HG02763 (cell line): ENCODE data around the gene FAM149A.

Source experiments
- ATAC-seq: cut with Tn5 transposase; IDR thresholded peaks from one replicate; pipeline ENCODE4 v1.9.1; 2021; ENCODE audit warnings: mild to moderate bottlenecking, moderate library complexity; ENCODE audit not compliant: unreplicated experiment

FAM149A gene

DNA sequence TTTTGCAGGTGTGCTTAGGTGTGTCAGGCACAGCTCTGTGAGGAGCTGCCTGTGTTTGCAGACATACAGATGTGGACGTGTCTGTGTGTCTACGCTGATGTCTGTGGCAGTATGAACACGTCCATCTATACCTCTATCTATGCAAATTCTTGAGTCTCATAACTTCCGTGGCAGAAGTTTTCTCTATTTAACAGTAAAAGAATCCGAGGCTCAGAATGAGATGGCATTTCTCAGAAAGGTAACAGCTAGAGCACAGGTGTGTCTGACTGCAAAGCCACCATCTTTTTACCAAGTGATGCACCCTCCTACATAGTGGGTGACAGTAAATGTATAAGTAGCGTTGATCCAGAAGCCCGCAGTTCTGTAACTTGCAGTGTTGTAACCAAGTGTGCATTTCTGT, 47.0 kb downstream of the FAM149A start:
- ATAC-seq: no peak

DNA sequence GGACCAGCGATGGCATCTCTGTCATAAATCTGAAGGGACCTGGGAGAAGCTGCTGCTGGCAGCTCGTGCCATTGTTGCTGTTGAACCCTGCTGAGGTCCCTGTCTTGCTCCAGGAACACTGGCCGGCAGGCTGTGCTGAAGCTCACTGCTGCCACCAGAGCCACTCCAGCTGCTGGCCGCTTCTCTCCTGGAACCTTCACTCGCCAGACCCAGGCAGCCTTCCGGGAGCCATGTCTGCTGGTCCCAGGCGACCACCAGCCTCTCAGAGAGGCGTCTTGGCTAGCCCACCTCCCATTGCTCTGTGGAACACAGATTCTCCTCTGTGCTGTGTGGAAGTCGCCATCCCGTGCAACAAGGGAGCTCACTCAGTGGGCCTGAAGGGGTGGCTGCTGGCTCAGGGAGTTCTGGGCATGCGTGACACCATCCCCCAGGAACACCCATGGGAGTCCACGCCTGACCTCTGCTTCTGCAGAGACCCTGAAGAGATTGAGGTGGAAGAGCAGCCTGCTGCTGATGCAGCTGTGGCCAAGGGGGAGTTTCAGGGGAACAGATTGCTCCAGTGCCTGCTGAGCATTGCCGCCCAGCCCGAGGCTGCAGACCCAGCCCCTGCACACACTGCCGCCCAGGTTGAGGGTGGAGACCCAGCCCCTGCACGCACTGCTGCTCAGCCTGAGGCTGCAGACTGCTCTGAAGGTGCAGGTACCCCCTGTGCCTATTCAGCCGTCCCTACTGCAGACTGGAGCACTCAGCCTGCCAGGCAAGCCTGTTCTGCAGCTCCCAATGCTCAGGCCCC, 53.7 kb downstream of the FAM149A start:
- ATAC-seq: no peak

DNA sequence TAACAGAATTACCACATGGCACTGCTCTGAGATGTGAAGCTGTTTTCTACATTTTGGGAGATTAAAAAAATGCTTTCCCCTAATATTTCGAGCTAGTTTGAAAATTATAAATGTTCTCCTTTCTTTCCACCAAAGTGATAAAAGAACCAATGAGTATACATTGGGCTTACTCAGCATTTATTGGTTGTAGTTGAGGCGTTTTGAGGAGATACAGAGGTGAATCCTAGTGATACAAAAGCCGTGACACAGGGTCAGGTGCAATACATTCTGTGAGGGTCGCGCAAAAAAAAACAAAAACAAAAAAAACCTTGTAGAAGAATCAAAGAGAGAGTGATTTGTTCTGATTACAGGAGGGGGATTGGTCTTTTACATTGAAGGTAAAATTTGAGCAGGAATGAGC, 54.5 kb downstream of the FAM149A start:
- no peak for ATAC-seq

DNA sequence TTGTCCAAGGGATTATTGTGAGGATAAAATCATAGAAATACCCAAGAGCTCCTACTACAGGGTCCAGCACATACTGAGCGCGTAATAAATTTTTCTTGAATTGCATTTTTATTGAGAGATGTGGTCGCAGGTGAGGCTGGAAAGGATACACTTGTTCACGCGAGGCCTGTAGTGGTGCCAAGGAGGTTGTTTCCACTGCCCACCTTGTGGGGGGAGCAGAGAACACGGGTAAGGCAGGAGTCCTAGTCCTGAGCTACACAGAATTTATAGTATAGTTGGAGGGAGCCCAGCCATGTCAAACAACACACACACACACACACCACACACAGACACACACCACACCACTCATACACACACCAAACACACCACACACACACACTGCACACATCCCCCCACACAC, 55.1 kb downstream of the FAM149A start:
- ATAC-seq: no peak

DNA sequence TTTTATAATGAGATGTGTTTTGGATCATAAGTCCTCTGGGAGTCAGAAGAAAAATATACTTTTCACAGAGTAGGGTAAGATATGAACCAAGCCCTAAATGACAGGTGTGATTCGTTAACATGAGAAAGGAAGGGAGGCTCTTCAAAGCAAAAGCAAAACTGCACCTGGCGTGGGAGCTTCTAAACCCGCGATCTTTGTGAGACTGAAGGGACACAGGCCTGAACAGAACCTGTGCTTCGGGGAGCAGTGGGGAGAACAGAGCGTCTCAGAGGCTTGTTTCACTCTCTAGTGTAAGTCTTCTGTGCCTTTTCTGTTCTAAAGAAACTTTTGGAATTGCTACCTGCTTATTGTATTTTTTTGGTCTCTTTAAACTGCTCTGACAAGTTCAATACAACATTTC, 56.6 kb downstream of the FAM149A start:
- peak; percentile 96 for ATAC-seq

DNA sequence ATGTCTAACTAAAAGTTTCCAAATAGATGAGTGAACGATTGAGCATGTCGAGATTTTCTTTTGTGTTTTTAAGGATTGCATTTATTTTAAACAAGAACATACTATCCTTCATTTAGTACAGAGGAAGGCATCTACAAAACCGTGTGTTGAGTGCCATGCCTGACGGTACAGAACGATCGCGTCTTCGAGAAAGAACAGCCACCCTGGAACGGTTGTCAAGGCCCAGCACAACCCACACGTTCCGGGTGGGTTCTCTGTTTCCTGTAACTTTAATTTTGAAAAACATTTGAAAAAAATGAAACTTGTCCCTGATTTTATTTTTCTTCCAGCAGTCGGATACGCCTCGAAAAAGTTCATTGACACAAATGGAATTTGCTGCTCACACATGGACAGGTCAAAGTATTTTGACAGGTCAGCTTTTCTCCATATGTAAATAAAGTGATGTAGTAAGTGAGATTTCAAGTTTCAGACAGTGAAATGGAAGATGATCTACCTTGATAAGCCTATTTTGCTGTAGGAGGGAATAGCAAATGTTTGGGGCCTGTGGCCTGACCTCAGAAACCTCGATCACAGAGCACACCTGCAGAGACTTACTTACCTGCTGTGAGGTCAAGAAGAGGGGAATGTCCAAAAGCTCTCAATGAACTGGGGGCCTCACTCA, 62.5 kb downstream of the FAM149A start:
- ATAC-seq: no peak

DNA sequence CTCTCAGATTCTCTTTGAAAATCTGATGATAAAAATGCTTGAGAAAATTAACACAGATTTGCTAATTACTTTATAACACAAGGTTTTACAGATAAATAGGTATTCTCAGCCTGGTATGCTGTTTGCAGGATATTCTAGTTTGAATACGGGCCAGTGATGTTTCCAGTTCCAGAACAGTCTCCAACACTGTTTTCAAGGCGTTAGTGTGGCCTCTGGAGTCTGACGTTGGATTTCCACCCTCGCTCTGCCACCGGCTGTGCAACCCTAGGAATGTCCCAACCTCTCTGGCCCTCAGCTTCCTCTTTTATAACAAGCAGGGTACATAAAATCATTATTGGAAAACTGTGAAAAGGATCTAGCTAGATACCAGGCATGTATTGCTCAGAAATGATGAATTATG, 63.1 kb downstream of the FAM149A start:
- ATAC-seq: no peak

DNA sequence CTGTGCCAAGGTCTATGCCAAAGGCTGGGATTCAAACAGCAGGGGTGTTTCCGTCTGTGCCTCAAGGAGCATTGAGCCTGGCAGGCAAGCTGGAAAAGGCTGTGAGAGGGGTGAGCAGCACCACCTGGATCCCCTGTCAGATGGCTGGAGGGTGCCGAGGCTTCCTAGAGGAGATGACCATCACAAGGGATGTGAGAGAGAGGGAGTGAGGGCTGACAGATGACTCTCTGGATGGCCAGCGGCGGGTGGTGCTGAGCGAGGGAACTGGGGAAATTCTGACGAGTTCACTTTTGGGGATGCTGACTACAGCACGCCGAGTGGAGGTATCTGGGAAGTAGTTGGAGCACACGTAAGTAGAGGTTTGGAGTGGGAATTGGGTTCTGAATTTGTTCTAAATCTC, 64.2 kb downstream of the FAM149A start:
- ATAC-seq: no peak

DNA sequence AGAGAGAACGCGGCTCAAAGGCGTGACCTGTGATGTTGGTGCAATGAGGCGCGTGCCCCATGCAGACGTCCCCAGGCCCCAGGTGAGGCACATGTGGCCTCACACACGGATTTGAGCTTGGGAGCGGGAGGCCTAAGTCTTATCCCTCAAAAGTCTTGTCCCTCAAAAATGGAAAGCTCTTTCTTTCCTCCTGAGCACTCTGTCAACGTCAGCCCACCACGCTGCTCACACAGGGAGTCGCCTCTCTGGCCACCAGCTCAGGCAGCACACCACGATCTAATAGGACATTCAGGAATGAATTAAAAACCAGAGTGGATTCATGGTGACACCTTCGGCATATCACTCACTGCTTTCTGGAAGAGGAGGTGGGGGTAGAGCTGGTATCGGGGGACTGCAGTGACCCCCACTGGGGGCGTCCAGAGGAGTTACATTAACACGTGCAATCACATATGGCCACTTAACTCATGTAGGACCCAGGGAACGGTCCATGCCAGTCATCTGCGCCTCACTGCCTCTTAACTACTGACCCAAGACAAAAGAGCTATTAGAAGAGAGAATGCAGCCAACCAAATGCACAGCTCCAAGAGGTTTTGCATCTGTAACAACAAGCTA, 64.9 kb downstream of the FAM149A start:
- ATAC-seq: no peak

DNA sequence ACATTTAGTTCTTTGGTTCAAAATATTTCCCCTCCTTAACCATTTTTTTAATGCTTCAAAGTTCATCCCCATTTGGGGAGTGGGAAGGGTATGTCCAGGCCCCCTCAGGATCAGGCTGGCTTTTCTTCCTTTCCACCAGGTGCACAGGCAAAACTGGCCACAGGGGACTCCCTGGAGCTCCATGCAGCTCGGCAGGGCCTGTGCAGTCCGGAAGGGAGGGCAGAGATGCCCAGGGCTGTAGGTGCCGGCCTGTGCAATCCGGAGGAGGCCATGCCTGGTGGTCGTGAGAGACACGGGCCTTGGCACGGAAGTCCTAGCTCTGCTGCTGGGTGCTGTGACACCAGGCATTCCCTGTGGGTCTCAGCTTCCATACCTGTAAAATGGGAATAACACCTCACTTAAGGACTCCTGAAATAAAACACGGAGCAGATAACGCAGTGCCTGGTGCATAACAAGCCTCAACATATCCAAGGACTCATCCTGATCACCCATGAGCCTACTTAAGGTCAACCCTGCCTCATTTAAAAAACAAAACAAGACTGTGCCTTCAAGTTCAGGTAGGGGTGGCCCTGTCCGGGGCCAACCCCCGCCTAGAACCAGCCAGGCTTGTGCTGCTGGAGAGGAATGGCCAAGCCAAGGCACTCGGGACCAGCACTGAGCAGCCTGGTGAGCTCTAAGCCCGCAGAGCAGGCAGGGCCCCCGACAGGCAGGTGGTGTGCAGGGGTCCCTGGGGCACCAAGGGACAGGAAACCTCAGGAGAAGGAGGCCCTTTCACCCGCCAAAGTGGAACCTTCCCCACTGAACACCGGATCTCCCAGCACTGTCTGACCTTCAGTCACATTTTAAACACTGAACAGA, 65.7 kb downstream of the FAM149A start:
- no peak for ATAC-seq

DNA sequence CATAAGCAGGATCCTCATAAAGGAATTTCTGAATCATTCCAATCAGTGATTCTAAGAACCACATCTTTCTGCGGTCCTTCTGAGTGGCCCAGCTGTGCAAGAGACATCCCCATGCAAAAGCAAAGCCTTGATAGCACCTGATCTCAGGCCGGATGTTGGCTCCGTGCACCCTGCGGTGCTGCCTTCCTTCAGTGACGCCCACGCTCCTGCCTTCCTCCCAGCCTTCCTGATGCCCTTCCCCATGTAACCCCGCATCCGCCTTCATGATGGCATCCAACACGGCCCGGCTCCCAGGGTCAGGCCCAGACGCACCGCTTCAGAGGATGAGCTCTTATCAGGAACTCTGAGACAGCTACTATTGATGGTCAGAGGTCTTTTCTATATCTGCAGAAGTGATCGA, 66.5 kb downstream of the FAM149A start:
- no peak for ATAC-seq

DNA sequence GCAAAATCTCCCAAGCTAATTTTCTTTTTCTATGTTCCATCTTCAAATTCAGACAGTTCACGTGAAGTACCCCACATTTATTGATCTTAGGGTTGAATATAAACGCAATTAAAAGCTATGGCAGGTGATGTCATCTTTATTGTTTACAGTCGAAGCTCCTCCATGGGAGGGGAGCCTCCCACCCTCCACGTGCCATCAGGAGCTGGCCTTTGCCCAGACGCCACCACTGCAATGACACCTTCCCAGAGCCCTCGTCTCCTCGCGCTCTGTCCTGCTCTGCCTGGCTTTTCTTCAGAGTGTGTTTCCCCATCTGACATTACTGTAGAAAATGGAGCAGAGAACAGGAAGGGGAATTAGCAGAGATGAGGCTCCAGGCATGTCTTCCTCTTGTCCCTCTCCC, 68.0 kb downstream of the FAM149A start:
- ATAC-seq: no peak

DNA sequence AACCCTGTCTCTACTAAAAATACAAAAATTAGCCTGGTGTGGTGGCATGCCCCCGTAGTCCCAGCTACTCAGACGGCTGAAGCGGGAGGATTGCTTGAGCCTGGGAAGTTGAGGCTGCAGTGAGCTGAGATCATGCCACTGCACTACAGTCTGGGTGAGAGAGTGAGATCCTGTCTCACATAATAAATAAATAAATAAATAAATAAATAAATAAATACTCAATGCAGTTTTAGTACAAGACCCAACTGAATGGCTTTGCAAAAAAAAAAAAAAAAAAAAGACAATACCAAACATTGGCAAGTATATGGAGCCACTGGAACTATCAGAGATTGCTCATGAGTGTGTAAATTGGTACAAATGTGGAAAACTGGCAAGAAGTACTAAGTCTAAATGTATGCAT, 83.6 kb downstream of the FAM149A start:
- no peak for ATAC-seq

DNA sequence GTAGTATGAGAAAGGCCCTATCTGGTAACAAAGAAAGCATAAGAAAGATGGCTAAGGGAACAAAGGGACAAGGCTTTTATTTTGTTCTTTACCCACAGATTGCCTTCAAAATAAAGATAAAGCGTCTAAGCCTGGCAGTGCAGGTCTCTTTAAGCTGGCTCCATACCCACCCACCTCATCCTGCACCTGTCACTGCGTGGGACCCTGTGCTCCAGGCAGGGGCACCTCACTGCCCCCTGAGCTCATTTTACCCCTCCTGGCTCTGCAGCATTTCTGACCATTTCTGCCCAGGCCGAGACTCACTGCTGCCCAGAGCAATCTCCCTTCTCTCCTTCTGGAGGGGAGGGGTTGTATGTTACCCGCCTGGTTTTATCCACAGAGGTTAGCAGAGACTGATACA, 85.2 kb downstream of the FAM149A start:
- no peak for ATAC-seq

DNA sequence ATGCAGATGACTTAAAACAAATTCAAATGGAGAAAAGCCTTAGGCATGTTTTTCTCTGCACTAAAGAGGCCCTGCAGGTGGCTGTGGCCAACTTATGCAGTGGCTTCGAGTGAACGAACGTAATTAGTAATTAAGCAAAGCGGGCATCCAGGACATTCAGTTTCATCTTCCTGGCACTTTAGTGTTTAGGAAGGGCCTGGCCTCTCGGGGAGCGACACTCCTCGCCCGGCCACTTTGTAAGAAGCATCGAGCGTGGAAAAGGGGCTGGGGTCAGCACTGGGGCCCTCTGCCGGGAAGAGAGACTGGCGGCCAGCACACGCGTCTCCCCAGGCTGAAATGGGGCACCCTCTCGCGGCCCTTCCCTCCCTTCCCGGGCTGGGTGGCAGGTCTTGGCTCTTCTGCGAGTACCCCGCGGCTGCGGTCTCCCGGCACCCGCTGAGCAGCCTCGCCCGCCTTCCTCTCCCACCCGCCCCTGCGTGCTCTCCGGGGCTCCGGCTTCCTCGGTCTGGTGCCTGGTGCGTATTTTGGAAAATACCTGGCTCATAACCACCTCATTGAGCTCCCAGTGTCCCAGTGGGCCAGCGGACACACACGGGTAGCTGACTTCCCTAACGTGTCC, 86.2 kb downstream of the FAM149A start:
- ATAC-seq: peak; percentile 24

DNA sequence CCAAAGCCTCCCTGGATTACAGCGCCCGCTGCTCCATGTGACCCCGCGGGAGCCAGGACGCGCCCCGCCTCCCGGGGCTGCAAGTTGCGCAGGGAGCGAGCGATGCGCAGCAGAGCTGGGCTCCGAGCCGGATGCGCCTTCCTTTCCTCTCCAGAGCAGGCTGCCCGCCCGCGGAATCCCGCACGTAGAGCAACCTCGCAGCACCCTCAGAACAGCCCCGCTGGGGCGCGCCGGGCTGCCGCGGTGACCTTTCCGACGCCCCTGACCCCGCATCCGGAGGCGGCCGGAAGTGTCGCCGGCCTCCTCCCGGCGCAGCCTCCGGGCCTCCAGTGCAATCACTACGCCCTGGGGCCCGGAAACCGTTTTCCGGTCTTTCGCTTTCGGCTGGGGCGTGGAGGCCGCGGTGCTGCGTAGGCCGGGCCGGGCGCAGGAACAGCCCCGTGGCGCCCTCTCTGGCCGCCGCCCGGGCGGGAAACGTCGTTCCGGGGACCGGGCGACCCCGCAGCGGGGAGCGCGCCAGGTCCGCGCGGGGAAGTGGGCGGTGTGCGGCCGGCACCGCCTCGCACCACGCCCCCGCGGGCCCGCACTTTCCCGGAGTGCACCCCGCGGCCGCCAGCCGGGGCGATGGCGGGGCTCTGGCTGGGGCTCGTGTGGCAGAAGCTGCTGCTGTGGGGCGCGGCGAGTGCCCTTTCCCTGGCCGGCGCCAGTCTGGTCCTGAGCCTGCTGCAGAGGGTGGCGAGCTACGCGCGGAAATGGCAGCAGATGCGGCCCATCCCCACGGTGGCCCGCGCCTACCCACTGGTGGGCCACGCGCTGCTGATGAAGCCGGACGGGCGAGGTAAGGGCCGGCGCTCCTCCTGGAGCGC, 86.9 kb downstream of the FAM149A start, which contains the start of gene CYP4V2:
CYP4V2 (plus strand) TSS at position 368 of the 866 bp plus-strand sequence; CDS start at position 625, 257 bp downstream.
- ATAC-seq: peak; percentile 88

DNA sequence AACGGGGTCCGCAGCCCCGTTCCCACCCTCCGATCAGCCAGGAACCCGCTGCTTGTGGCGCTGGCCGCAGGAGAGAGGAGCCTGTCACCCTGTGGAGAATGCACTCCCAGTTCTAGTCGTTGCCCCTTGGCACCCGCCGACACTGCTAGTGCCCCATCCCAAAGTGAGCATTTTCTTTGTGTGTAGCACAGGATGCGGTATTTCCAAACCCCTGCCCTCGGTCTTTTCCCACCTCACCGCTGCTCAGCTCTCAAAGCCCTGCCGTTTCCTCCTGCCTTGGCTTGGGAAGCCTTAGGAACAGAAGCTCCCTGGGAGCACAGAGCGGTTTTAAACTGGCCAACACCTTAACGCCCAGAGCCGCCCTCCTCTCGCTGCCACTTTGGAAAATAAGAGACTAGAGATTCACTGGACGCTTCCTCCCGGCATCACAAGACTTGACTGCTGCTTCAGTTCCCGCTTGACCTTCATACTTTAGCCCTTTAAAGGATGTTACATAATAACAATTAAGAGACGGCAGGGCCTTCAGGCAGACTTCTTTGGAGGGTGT, 87.6 kb downstream of the FAM149A start:
- ATAC-seq: peak; percentile 17

DNA sequence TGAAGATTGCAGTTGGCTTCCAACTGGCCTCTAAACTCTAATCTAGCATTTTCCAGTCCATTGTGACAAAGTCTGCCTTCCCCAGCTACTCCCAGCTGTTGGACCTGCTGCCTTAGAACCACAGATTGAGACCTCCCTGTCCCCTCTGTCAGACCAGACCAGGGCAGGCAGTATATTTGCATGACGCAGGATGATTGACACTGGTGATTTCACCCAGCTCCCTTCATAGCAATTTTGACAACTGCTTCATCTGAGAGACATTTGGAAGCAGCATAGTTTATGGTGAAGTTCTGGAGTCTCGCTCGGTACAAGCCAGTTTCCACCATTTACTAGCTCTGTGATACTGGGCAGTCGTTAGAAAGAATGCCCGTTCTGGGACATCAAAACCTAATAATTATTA, 89.3 kb downstream of the FAM149A start:
- ATAC-seq: no peak

DNA sequence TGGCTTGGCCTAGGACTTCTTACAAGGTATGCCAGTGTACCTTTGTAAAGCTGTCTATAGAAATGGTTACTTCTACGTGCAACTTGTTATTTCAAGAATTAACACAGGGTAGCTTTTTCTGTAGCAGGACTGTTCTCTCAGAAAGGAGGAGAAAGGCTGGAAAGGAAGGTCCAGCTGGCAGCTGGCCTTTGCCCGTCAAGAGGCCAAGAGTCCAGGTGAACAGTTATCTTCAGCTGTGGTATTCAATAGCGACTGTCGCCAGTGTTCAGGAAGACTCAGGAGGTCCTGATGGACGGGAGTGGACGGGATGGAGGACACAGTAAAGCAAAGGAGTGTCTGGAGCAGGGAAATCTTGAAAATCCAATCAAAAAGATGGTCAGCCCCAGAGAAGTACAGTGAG, 91.6 kb downstream of the FAM149A start:
- ATAC-seq: no peak
